ENCODE measurements around the gene NUP50.

Gene NUP50

DNA sequence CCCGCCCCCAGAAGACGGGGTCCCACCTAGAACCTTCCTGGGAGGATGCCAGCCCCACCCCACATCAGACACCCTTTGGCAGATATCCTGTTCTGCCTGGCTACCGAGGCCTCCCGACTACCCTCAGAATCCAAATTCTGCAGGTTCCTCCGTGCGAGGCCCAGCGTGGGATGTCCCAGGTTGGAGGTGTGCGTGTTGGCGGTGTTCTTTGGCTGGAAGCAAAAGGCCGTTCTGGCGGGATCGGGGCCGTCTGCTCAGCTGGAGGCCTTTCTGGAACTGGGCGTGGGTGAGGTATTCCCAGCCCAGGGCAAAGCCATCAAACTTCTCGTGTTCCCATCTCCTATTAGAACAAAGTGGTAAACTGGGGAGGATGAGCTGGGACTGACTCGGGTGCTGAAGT is 32.6 kb downstream of the NUP50 start:
- DNase-seq (ENCODE audit: low read depth): no peak

- DNase-seq (ENCODE audit: low read depth): no peak
Observed at GRCh38 chr22:45196926-45197605, 33.3 kb downstream of the NUP50 start.

DNA sequence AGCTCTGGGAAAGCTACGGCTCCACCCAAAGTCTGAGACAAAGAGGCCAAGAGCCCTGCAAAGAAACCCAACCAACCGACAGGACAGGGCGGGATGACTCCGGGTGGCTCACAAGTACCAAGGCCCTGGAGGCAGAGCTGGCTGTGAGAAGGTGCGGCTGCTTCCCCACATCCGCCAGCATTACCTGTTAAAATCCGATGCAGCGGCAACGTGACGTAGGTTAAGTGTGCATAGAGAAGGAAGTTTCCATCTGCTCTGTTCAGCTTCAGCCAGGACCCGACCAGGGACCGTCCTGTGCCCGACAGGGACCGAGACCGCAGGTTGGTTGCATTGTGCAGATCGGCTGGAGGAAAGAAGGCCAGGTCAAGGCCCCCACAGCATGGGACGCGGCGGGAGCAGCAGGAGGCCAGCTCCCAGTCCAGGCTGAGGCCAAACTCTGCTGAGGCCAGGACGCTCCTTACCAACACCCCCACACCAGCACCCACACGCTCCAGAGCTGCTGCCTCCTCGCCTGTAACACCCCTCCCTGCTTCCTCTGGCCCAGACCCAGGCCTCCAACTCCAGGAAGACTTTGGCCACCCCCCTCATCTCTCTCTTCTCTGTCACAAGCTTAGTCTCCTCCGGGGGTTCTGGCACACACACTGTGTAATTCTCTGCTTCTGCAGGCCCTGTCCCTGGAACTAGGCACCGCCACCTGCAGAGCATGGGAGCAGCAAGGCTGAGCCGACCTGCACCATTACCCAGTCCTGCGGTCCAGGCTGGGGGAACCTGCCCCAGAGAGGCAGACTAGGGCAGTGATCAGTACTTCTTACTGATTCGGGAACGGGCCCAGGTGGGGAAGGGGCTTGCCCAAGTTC is 34.1 kb downstream of the NUP50 start:
- DNase-seq (ENCODE audit: low read depth): no peak

GRCh38 chr22:45198463-45198795 is 34.7 kb downstream of the NUP50 start:
- DNase-seq (ENCODE audit: low read depth): no peak

DNA sequence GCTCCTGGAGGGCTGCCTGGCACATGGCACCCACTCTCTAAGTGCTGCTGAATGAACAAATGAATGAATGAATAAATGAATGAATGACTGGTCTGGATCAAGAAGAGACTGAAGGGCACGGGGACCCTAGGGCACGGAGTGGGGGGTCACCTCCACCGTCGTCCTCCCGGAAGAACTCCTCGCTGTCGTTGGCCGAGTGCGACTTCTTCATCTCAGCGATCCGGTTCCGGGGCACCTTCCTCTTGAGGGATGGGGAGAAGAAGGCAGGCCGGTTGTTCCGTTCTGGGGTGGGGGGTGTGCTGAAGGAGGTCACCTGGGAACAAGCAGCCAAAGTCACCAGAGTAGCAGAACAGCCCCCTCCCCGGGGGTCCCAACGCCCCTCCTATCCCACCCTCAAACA is 36.0 kb downstream of the NUP50 start:
- no peak for DNase-seq (ENCODE audit: low read depth)

- no peak for DNase-seq (ENCODE audit: low read depth)
Observed at GRCh38 chr22:45200230-45200629, 36.5 kb downstream of the NUP50 start.

DNA sequence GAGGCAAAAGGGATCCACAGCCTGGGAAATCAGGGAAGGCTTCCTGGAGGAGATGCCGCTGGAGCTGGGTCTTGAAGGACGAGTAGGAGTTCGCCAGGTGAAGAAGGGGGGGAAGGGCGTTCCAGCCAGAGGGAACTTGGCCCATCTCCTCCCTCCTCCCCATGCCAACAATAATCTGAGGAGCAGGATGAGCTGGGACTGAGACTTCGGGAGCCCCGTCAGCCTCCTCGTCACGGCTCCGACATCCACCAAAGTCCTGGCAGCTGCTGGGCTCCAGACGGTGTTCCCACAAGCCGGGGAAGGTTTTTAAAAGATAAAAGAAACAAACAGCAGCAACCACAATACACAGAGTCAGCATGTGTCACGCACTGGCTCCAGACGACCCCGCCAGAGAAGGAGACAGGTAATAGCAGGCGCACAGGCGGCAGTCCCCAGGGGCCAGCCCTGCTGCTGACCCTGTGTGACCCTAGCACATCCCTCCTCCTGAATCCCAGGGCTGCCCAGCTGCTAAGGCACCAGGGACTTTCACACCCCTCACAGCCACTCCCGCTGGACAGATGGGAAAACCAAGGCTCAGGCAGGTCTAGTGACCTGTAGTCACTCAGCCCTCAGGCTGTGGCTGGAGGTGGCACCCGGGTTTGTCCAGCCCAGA is 37.3 kb downstream of the NUP50 start:
- no peak for DNase-seq (ENCODE audit: low read depth)

- no peak for DNase-seq (ENCODE audit: low read depth)
Observed at GRCh38 chr22:45201678-45202332, 38.1 kb downstream of the NUP50 start.

DNA sequence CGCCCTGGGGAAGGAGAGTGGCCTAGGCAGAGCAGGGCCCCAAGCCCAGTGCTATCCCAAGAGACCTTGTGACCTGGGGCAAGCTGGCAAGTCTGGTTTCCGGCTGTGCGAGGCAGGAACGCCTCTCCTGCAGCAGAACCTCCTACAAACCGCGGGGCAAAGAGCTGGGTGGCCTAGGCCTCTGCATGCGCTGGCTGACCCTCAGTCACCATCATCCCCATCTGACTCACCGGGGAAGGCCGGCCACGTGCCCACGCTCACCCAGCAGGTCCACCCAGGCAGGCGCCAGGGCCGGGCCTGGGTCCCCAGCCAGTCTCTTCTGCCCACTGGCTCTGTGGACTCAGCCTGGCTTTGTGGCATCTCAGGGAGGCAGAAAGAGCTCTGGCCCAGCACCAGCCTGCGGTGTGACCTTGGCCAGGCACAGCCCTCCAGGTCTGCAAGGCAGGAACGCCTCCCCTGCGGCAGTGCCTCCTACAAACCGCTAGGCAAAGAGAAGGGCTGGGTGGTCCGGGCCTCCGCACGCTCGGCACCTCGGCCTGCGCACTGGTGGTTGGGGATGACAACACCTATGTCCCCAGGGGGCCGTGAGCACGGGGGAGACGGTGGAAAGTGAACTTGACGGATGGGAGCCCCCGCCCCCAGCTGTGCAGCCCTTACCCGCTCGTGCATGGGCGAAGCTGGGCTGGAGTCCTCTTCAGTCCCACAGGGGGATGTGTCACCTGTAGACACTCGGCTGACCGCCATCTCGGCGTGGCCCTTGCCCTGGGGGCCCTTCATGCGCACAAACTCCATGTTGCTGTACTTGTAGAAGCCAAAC is 38.8 kb downstream of the NUP50 start:
- DNase-seq (ENCODE audit: low read depth): no peak

GRCh38 chr22:45203150-45203951 is 39.6 kb downstream of the NUP50 start:
- DNase-seq (ENCODE audit: low read depth): no peak

GRCh38 chr22:45204241-45204640 is 40.5 kb downstream of the NUP50 start:
- DNase-seq (ENCODE audit: low read depth): no peak

- no peak for DNase-seq (ENCODE audit: low read depth)
Observed at GRCh38 chr22:45204819-45205218, 41.1 kb downstream of the NUP50 start.

- DNase-seq (ENCODE audit: low read depth): no peak
Observed at GRCh38 chr22:45205276-45205925, 41.7 kb downstream of the NUP50 start.

- DNase-seq (ENCODE audit: low read depth): no peak
Observed at GRCh38 chr22:45206233-45206632, 42.5 kb downstream of the NUP50 start.

GRCh38 chr22:45207533-45207932 is 43.8 kb downstream of the NUP50 start:
- no peak for DNase-seq (ENCODE audit: low read depth)

- no peak for DNase-seq (ENCODE audit: low read depth)
Observed at GRCh38 chr22:45207981-45208664, 44.4 kb downstream of the NUP50 start.

- DNase-seq (ENCODE audit: low read depth): no peak
Observed at GRCh38 chr22:45208696-45208992, 44.9 kb downstream of the NUP50 start.

DNA sequence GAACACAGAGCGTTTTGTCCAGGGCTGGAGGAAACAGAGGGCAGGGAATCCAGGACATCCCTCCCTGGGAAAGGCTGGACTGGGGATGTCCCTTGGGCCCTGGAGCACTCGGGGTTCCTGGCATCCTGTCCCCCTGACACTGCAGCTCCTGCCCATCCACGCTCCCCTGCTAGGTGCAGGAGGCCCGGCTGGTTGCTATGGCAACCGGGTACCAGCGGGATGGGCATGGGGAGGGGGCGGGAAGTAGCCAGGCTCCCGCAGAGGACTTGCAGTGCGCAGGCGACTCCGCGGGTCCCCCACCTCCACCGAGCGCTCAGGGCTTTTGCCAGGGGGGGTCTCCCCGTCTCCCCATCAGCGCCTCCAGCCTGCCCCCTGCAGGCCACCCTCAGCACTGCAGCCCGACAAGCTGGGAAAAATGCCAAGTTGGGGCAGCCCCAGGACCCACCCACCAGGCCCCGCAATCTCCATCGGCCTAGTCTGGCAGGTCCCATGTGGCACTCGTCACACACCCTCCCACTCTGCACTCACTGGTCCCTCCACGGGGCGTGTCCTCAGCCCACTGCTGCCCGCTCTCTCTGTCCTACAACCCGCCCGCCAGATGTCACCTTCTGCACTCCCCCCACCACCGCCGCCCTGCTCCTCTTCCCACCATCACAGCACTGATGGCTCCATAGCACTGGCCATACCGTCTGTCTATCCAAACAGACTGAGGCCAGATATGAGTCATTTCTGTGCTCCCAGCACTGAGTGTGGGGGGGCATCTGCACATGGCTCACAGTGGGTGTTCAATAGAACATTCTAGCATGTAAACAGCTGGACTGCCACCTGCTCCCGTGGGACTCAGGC is 45.5 kb downstream of the NUP50 start:
- no peak for DNase-seq (ENCODE audit: low read depth)

GRCh38 chr22:45210174-45210573 is 46.4 kb downstream of the NUP50 start:
- DNase-seq (ENCODE audit: low read depth): no peak

Measured in CMK (cell line).